Gastrocnemius medialis (tissue), 4 donors: ENCODE results near the gene PTPN22. TPM values are rescaled to one million over a fixed set of nuclear protein-coding genes. Genes with fewer than 3 reads are reported as not detected.

Experiments
- ATAC-seq, 2 donors: fragments of 150-250 bp; one replicate each; pipeline ENCODE4 v1.9.1; 2016
- DNase-seq, 2 donors: peaks; one replicate each; pipeline ENCODE4 v3.0.0-alpha.2; 2019
- H3K27ac ChIP-seq, 4 donors: fragments of 200-600 bp; sonication (generic); 1 replicate in 1 of 4; 2 replicates in 3 of 4; pipeline ENCODE4 v1.5.1; 2016 to 2018; ENCODE audit warnings: mild to moderate bottlenecking in 2 of 4, moderate library complexity in 1 of 4
- H3K27me3 ChIP-seq, 3 donors: fragments of 200-600 bp; sonication (generic) in 2 of 3; 1 replicate in 1 of 3; 2 replicates in 2 of 3; pipeline versions ENCODE4 v1.5.1 to v1.6.0; 2016 to 2019; ENCODE audit warnings: mild to moderate bottlenecking in 1 of 3, moderate library complexity in 1 of 3
- H3K36me3 ChIP-seq, 2 donors: fragments of 200-600 bp; sonication (generic) in 1 of 2; one replicate each; pipeline ENCODE4 v1.5.1; 2017 to 2018
- H3K4me1 ChIP-seq, 2 donors: fragments of 200-600 bp; sonication (generic) in 1 of 2; one replicate each; pipeline ENCODE4 v1.5.1; 2016 to 2017; ENCODE audit warnings: mild to moderate bottlenecking in 2 of 2
- H3K4me3 ChIP-seq, 4 donors: fragments of 200-600 bp; sonication (generic) in 3 of 4; 1 replicate in 1 of 4; 2 replicates in 3 of 4; pipeline ENCODE4 v1.5.1; 2016 to 2019; ENCODE audit warnings: mild to moderate bottlenecking in 2 of 4
- H3K9me3 ChIP-seq, 3 donors: fragments of 200-600 bp; sonication (generic) in 2 of 3; 1 replicate in 1 of 3; 2 replicates in 2 of 3; pipeline ENCODE4 v1.5.1; 2016 to 2019
- POLR2A ChIP-seq, 2 donors: fragments of 450-650 bp; IDR thresholded peaks; one replicate each; pipeline ENCODE4 v1.6.1; 2017; ENCODE audit warnings: antibody characterized with exemption in 2 of 2, mild to moderate bottlenecking in 2 of 2, moderate library complexity in 2 of 2
- in situ Hi-C, 4 donors: fragments of 200-750 bp; cut with MboI; loops; one replicate each; pipeline versions ENCODE4 v1.15.0 to v1.8.0; 2017; ENCODE audit warnings: low sequenced_read_pairs in 4 of 4
- intact Hi-C: fragments of 100-400 bp; cut with DNase I; formaldehyde crosslinking; loops from one replicate; pipeline ENCODE4 v1.15.1; 2023; ENCODE audit warnings: low total_unique reads
- total RNA-seq, 4 donors: library from RNA; depleted of rRNA; stranded (reverse); fragments of >200 nt; gene quantifications; one replicate each; pipeline versions ENCODE4 v1.1.0 to v1.2.3, GENCODE V29; 2016
- TF ChIP-seq, protein P1 (sequence below), 5 experiments: fragments of 450-650 bp in 3 of 5; fragments of 200-600 bp in 2 of 5; sonication (generic) in 2 of 5; IDR thresholded peaks in 4 of 5; conservative IDR thresholded peaks in 1 of 5; 1 replicate in 4 of 5; 2 replicates in 1 of 5; pipeline ENCODE4 v1.5.1; 2016 to 2019; ENCODE audit warnings: antibody characterized with exemption in 5 of 5, mild to moderate bottlenecking in 3 of 5, moderate library complexity in 3 of 5

Gene PTPN22
- total RNA-seq, 4 donors from 2014 or later: 0.10 to 1.7 (median 0.63) TPM

DNA sequence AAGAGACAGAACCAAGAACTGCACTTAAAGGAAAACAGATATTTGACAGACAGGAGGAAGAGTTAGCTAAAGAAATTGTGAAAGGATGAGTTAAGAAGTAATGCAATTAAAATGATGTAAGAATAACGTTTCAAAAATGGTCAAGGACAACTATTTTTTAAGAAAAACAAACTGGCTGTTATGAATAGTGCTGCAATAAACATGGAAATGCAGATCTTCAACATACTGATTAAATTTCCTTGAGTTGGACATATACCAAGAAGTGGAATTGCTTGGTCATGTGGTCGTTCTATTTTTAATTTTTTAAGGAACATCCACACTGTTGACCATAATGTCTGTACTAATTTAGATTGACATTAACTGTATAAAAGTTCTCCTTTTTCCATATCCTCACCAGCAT, 89.1 kb downstream of the PTPN22 start:
- intact Hi-C loops: loop anchor here (5.0 to 10.0 kb wide), 3 partner anchors 245 to 972 kb away; partner anchors contain the start of gene CSDE1
- H3K4me3 ChIP-seq: peak overlapping the region in 1 of 4 donors; percentile 19

GRCh38 chr1:113780374-113781146, 91.0 kb downstream of the PTPN22 start:
- H3K4me1 ChIP-seq: peaks cover 51 to 53% of the 10 kb centered on the region in 2 donors
- ATAC-seq (no peak), DNase-seq (no peak)
- intact Hi-C loops (loop anchor here (5.0 to 10.0 kb wide), 3 partner anchors 247 to 974 kb away; partner anchors contain the start of gene CSDE1), in situ Hi-C loops (no loop called here)
- peak overlapping the region; percentile 76 to 84 (median 80) for H3K27ac ChIP-seq
- H3K4me3 ChIP-seq: no peak overlapping the region
- peaks cover 0 to 14% of the 10 kb centered on the region in 2 donors for H3K36me3 ChIP-seq
- H3K27me3 ChIP-seq: no peaks in the 10 kb centered on the region
- no peaks in the 10 kb centered on the region for H3K9me3 ChIP-seq
- TF ChIP-seq POLR2A (IDR thresholded peaks at IDR 0.05): no peak
- TF ChIP-seq, protein P1, sequence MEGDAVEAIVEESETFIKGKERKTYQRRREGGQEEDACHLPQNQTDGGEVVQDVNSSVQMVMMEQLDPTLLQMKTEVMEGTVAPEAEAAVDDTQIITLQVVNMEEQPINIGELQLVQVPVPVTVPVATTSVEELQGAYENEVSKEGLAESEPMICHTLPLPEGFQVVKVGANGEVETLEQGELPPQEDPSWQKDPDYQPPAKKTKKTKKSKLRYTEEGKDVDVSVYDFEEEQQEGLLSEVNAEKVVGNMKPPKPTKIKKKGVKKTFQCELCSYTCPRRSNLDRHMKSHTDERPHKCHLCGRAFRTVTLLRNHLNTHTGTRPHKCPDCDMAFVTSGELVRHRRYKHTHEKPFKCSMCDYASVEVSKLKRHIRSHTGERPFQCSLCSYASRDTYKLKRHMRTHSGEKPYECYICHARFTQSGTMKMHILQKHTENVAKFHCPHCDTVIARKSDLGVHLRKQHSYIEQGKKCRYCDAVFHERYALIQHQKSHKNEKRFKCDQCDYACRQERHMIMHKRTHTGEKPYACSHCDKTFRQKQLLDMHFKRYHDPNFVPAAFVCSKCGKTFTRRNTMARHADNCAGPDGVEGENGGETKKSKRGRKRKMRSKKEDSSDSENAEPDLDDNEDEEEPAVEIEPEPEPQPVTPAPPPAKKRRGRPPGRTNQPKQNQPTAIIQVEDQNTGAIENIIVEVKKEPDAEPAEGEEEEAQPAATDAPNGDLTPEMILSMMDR (IDR thresholded peaks at IDR 0.05 in 4 of 5, conservative IDR thresholded peaks at IDR 0.05 in 1 of 5): no peak

More for the DNA sequence above, 89.1 kb downstream of the PTPN22 start:
- Histone ChIP-seq H3K4me1 (peaks cover 64 to 65% of the 10 kb centered on the region in 2 donors), H3K27ac (peak overlapping the region; percentile 76 to 84 (median 80)), H3K27me3 (no peaks in the 10 kb centered on the region), H3K9me3 (no peaks in the 10 kb centered on the region), H3K36me3 (no peaks in the 10 kb centered on the region)
- in situ Hi-C loops: no loop called here
- no peak for TF ChIP-seq POLR2A (IDR thresholded peaks at IDR 0.05)
- TF ChIP-seq, protein P1 (IDR thresholded peaks at IDR 0.05 in 4 of 5, conservative IDR thresholded peaks at IDR 0.05 in 1 of 5): no peak
- DNase-seq: no peak
- peak; percentile 16 to 41 for ATAC-seq

- Histone ChIP-seq H3K4me3 (no peak overlapping the region), H3K27ac (peak overlapping the region; percentile 29 to 84 (median 80)), H3K27me3 (no peaks in the 10 kb centered on the region), H3K4me1 (peaks cover 41 to 42% of the 10 kb centered on the region in 2 donors), H3K36me3 (peaks cover 0 to 19% of the 10 kb centered on the region in 2 donors), H3K9me3 (no peaks in the 10 kb centered on the region)
- ATAC-seq: no peak
- intact Hi-C loops: no loop called here
- in situ Hi-C loops: no loop called here
- no peak for TF ChIP-seq POLR2A (IDR thresholded peaks at IDR 0.05)
- TF ChIP-seq, protein P1 (IDR thresholded peaks at IDR 0.05 in 4 of 5, conservative IDR thresholded peaks at IDR 0.05 in 1 of 5): no peak
- no peak for DNase-seq
Measured at GRCh38 chr1:113779542-113779941, 92.0 kb downstream of the PTPN22 start.

- H3K4me1 ChIP-seq: peaks cover 22 to 24% of the 10 kb centered on the region in 2 donors
- H3K36me3 ChIP-seq: peaks cover 0 to 22% of the 10 kb centered on the region in 2 donors
- TF ChIP-seq, protein P1 (IDR thresholded peaks at IDR 0.05 in 4 of 5, conservative IDR thresholded peaks at IDR 0.05 in 1 of 5): no peak
- no peak for ATAC-seq
- DNase-seq: no peak
- intact Hi-C loops: no loop called here
- no peaks in the 10 kb centered on the region for H3K27me3 ChIP-seq
- no peak overlapping the region for H3K27ac ChIP-seq
- H3K4me3 ChIP-seq: no peak overlapping the region
- no peaks in the 10 kb centered on the region for H3K9me3 ChIP-seq
- in situ Hi-C loops: no loop called here
Measured at GRCh38 chr1:113777561-113777960, 94.0 kb downstream of the PTPN22 start.
